KOPT-K1 (cell line): Measurements from ENCODE around the gene RNF223.

ENCODE experiments used
- H3K27ac ChIP-seq: fragments of 200-600 bp; sonication (generic); 2 replicates; pipeline ENCODE4 v1.5.1; 2016; ENCODE audit warnings: antibody characterized with exemption, mild to moderate bottlenecking, low read depth, low read length; ENCODE audit not compliant: poor library complexity, severe bottlenecking
- H3K36me3 ChIP-seq: fragments of 200-600 bp; sonication (generic); 2 replicates; pipeline ENCODE4 v1.5.1; 2017; ENCODE audit warnings: antibody characterized with exemption, mild to moderate bottlenecking, low read length, moderate library complexity; ENCODE audit not compliant: insufficient read depth
- H3K9me3 ChIP-seq: fragments of 200-600 bp; sonication (generic); 2 replicates; pipeline ENCODE4 v1.5.1; 2017; ENCODE audit warnings: antibody characterized with exemption, low read length, mild to moderate bottlenecking; ENCODE audit not compliant: insufficient read depth, poor library complexity, severe bottlenecking

Gene RNF223

DNA sequence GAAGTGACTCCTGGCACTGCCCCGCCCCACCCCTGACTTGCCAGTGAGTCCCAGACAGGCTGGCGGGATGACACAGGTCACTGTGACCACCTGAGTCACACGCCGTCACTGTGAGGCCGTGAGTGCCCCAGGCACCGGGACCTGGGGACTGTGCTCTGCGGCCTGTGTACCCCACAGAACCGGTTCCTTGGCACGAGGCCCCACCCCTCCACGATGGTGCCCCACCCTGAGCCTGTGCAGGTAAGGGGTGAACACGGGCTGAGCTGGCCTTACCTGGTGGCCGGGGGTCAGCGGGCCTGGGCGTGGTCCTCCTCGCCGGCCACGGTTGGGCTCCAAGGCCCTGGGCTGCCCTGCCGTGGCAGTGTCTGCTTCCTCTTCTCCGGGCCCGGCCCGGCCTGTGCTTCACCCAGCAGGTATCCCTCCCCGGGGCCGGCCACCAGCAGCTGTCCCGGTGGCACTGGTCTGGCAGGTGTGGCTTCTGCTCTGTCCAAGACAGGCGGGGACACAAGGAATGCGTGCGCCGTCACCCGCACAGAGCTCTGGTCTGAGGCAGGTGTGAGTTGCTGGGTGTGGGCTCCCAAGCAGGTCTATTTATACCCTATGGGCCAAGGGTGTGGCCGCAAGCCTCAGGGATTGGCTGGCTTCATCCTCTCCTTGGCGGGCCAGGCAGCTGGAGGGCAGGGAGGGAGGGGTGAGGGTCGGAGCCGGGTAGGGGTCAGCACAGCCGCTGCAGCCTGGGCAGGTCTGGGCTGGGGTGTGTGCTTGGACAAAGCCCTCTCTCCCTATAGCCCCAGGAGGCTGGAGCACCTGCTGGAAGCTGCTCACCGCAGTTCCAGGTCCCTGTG, at the start of gene RNF223:
Gene RNF223, minus strand, starts transcription at position 564 of the 845 bp plus-strand sequence. CDS start 1,740 bp downstream, outside the sequence.
- H3K9me3 ChIP-seq = no peaks in the 10 kb centered on the region
- H3K27ac ChIP-seq = no peak within 1 kb of the TSS
- H3K36me3 ChIP-seq = no peaks in the 10 kb centered on the region

GRCh38 chr1:1122981-1123480, 48.9 kb upstream of the RNF223 start:
- Histone ChIP-seq H3K36me3 (no peaks in the 10 kb centered on the region), H3K27ac (no peak overlapping the region), H3K9me3 (peaks cover 6% of the 10 kb centered on the region)

DNA sequence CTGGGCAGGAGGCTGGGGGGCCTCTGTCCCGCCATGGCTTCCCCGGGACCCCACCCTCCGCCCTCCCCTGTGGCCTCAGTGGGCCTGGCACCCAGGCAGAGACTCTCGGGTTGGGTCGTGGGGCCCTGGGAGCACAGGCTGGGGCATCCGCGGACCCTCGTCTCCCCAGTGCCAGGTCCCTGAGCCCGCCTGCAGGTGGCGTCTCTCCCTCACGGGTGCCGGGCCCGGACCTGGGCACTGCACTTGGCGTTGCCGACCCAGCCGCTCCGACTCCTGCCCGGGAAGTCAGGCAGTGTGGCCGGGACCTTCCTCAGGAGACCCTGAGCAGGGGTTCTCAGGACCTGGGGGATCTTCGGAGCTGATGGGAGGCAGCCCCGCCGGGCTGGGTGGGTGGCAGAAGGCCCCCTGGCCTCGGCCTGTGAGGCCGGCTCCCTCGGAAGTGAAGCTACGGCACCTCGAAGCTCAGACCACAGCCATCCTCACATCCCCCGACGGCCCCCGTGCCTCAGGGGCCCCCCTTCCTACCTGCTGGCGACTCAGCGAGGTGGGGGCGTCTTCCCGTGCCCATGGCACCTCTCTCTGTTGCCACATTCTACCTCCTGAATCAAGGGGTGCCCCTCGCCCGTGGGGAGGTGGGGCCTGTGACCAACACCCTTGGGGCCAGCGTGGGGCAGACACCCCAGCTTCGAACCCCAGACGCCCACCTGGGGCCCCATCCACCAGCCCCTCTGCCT, 48.1 kb upstream of the RNF223 start:
- Histone ChIP-seq H3K36me3 (no peaks in the 10 kb centered on the region), H3K9me3 (peaks cover 6% of the 10 kb centered on the region), H3K27ac (no peak overlapping the region)

GRCh38 chr1:1121611-1122077, 47.5 kb upstream of the RNF223 start:
- Histone ChIP-seq H3K9me3 (peaks cover 6% of the 10 kb centered on the region), H3K36me3 (no peaks in the 10 kb centered on the region), H3K27ac (no peak overlapping the region)

DNA sequence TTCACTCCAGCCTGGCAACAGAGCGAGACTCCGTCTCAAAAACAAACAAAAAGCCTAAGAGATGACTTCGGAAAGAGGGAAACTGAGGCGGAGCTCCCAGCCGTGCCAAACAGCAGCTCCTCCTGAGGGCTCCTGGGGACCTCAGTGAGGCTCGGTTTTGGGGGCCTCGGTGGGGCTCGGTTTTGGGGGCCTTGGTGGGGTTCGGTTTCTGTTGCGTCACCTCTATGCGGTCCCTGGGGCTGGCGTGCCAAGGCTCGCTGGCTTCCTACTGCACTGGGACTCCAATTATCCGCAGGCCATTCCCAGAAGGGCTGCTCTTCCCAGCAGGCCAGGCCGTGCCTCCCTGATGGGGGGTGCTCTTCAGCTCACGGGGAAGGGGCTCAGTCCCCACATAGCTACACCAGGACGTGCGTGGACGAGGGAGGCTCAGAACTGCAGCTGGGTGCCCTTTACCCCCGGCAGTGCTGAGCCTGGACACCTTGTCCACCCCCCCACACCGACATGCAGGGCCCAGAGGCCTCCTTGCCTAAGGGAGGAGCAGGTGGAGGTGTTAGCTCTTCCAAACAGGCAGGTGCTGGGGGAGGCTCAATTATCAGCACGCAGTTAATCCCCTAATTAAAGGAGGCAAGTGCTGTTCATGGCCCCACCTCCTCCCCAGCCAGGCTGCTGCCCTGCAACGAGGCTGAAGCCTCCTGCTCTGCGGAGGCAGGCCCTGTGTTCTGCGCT, 46.9 kb upstream of the RNF223 start:
- H3K9me3 ChIP-seq = peaks cover 6% of the 10 kb centered on the region
- H3K27ac ChIP-seq = no peak overlapping the region
- H3K36me3 ChIP-seq = no peaks in the 10 kb centered on the region

- H3K36me3 ChIP-seq = no peaks in the 10 kb centered on the region
- H3K27ac ChIP-seq = no peak overlapping the region
- H3K9me3 ChIP-seq = peaks cover 6% of the 10 kb centered on the region
These were observed 46.0 kb upstream of the RNF223 start for GRCh38 chr1:1120096-1120495.

- no peak overlapping the region for H3K27ac ChIP-seq
- H3K36me3 ChIP-seq = no peaks in the 10 kb centered on the region
- H3K9me3 ChIP-seq = peaks cover 6% of the 10 kb centered on the region
These were observed 45.3 kb upstream of the RNF223 start for GRCh38 chr1:1119272-1119890.

DNA sequence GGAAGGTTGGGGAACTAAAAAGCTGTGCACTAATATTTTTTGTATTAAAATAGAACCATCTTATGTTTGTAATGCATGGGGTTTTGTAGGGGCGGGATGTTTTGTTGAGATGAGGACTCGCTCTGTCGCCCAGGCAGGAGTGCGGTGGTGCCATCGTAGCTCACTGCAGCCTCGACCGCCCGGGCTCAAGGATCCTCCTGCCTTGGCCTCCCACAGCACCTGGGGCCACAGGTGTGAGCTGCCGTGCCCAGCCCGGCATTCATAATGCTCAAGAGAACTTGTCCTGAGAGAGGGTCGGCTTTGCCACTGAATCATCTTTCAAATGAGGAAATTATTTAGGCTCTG, 44.7 kb upstream of the RNF223 start:
- Histone ChIP-seq H3K27ac (no peak overlapping the region), H3K9me3 (peaks cover 3% of the 10 kb centered on the region), H3K36me3 (no peaks in the 10 kb centered on the region)

- Histone ChIP-seq H3K9me3 (peaks cover 6% of the 10 kb centered on the region), H3K27ac (no peak overlapping the region), H3K36me3 (peaks cover 5% of the 10 kb centered on the region; the same call in 1 of the 2 replicates)
These were observed 44.1 kb upstream of the RNF223 start for GRCh38 chr1:1118011-1118875.

GRCh38 chr1:1117469-1117831, 43.3 kb upstream of the RNF223 start:
- no peak overlapping the region for H3K27ac ChIP-seq
- peaks cover 12% of the 10 kb centered on the region; the same call in 1 of the 2 replicates for H3K36me3 ChIP-seq

DNA sequence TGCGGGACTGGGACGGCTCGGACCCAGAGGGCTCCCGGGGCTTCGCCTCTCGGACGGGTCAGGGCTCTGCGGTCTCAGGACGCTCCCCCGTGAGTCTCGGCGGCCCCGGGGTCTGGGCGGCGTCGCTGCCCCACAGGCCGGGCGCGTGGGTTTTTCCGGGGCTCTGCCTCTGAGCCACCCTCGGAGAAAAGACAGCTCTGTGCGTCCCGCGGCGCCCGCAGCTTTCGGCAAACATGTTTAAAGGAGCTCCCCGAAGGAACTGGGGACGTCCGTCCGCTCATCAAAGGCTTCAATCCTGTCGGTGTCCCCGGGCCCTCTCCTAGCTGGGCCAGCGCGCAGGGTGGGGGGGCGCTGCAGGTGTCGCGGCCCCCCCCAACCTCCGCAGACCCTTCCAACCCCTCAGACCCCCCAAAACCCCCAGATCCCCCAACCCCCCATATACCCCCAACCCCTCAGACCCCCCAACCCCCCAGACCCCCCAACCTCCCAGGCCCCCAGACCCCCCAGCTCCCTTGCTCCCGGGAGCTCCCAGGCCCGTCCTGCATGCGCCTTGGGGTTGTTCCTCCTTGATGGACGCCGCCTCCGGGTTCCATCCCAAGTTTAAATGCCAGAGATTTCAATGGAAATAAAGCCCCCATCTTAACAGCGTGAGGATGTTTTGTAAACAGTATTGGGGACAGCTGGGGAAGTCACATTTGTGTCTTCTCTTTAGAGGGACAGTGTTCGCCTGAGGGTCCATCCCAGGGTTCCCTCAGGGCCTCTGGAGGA, 42.8 kb upstream of the RNF223 start:
- Histone ChIP-seq H3K9me3 (peaks cover 8% of the 10 kb centered on the region), H3K27ac (no peak overlapping the region), H3K36me3 (peaks cover 14% of the 10 kb centered on the region; the same call in 1 of the 2 replicates)

More at GRCh38 chr1:1117469-1117831, 43.3 kb upstream of the RNF223 start:
- peaks cover 8% of the 10 kb centered on the region for H3K9me3 ChIP-seq

- peak within 1 kb of the TSS; percentile 50 for H3K27ac ChIP-seq
- H3K9me3 ChIP-seq = peaks cover 8% of the 10 kb centered on the region
- peaks cover 14% of the 10 kb centered on the region; the same call in 1 of the 2 replicates for H3K36me3 ChIP-seq
These were observed 41.9 kb upstream of the RNF223 start, which contains the start of gene C1orf159 for GRCh38 chr1:1115786-1116700. TSS of gene C1orf159 (minus strand) at chr1:1116089. CDS start at chr1:1091543, 24,546 bp downstream.
